GM08714 (cell line): ENCODE measurements around the gene RGS12.
"Not testable (repeated sequence)": the region's sequence is repeated elsewhere in the genome, so short reads cannot be mapped to it uniquely, and the experiment has no call there.

Source experiments
- H3K4me3 ChIP-seq: fragments of 200-500 bp; sonication (Bioruptor generic); 2 replicates; pipeline ENCODE4 v1.5.1; 2014; ENCODE audit warnings: mild to moderate bottlenecking, low read length, inconsistent platforms
- ZNF274 ChIP-seq: IDR thresholded peaks from 2 replicates; pipeline ENCODE4 v1.6.1; 2012; ENCODE audit warnings: mild to moderate bottlenecking, low read depth, low read length

The RGS12 gene

DNA sequence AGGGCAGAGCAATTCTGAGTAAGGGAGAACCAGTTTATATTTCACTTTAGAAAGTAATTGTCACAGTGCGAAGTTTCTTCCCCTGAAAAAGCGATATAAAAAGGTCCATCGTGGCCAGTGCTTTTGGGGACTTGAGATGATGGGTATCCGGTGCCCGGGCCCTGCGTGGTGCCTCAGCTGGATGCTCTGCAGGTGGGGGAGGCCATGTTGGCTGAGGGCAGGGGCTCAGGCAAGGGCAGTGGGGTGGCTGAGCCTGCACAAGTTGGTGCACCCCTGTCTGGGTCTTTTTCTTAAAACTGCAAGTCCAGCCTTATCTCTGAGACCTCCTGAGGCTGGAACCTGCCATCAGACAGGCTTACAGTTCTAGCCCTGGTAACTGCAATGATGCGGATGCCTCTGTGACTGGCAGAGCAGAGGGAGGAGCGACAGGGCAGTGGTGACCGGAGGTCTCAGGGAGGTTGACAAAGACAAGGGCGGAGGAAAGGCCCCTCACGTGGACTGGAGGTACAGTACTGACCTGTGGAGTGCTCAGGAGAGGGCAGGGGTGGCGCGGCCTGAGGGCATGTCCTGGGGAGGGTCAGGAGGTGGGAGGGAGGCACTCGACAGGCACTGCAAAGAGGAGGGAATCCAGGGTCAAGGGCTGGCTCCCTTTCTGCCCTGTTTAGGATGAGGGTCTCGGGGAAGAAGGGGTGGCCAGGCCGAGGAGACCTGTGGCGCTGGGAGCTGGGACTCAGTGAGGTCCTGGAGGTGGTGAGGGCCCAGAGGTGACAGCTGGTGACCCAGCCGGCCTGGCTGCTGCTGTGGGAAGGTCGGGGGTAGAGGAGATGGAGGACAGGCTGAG, 1.8 kb downstream of the RGS12 start:
- H3K4me3 ChIP-seq, result no peak overlapping the region
- no peak for TF ChIP-seq ZNF274

GRCh38 chr4:3295837-3296624, 3.2 kb downstream of the RGS12 start:
- H3K4me3 ChIP-seq, result no peak overlapping the region
- TF ChIP-seq ZNF274, result no peak

DNA sequence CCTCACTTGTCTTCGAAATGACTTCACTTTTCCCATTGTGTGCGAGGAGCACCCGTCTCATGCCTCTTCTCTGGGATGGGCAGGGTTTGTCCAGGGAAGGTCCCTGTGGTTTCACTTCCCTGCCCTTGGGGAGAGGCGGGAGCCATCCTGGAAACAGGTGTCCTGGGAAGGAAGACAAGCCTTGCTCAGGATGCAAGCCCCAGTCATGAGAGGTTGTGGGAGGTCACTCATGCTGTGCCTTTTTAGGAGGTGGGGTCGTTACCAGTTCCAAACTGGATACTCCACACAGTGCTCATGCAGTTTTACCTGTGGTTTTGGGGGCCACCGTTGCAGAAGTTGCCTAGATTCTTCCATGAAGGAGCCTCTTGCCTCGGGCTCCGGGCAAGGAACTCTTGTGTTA, 3.8 kb downstream of the RGS12 start:
- no peak for TF ChIP-seq ZNF274

DNA sequence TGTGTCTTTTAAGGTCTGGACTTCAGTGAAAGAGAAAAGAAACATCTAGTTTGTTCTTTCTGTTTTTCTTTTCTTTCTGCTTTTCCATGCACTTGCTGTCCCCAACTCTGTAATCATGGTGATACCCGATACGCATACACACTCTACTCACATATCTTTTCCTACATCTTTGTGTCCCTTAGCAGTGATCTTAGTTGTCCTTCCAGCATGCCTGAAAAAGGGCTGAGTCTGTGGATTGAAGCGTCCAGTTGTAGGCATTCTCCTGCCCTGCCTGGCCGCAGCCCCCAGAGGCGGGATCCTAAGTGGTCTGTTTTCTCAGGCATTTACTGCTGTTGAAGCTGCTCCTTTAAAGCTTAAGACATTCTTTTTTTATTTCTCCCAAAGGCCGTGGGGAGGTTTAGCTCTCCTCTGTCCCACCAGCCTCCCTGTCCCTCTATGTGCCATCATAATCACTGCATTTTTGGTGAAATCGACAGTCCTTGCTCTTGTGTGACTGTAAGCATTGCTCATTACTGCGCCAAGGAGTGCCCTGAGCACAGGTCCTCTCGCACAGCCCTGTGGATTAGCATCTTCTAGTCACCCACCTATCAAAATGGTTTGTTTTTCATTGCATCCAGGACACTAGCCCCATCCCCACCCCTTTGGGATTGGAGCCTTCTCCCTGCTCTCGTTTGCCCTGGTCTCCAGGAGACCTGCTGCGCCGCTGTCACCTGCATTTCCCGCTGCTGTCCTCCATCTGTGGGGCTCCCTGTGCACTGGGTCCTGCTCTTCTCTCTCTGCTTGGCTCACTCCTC, 4.4 kb downstream of the RGS12 start:
- H3K4me3 ChIP-seq, result no peak overlapping the region
- TF ChIP-seq ZNF274, result no peak

More for the DNA sequence above, 3.8 kb downstream of the RGS12 start:
- no peak overlapping the region for H3K4me3 ChIP-seq

- no peak for TF ChIP-seq ZNF274
- H3K4me3 ChIP-seq, result no peak overlapping the region
These were observed 6.5 kb downstream of the RGS12 start for GRCh38 chr4:3299122-3299975.

DNA sequence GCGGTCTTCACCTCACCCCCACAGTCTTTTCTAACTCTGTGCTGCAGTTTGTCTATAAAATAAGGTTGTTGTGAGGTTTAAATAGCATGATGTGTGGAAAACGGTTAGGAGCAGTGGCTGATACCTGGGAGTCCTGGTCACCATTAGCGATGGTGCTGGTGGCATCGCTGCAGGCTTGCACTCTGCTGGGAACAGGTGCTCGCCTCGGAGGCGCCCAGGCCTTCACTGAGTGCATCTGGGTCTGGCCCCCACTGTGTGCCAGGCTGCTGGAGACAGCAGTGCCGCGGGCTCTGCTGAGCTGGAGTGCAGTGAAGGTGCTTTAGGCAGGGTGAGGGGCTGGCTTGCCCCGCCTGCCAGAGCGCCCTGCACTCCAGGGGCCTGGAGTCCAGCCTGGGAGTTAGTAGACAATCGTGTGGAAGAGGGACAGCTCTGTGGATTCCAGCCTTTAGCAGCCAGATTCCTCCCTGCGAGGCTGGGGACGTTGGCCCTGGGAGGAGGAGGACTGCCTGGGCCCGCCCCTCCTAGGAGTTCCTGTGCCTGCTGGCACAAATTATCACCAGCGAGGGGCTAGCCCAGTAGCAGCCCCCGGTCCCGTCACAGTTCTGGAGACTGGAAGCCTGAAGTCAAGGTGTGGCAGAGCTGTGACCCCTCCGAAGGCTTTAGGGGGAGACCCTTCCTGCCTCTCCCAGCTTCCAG, 7.3 kb downstream of the RGS12 start:
- TF ChIP-seq ZNF274, result no peak
- H3K4me3 ChIP-seq, result no peak overlapping the region

DNA sequence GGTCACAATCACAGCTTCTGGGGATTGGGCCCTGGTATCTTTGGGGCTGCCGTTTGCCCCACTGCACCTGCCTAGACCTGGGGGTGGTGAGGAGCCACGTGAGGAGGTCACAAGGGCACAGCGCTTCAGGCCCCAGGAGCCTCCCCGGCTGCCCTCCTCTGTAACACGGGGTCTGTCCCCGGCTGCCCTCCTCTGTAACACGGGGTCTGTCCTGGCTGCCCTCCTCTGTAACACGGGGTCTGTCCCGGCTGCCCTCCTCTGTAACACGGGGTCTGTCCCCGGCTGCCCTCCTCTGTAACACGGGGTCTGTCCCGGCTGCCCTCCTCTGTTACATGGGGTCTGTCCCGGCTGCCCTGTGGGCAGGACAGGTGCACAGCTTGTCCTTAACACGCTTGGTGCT, 8.1 kb downstream of the RGS12 start:
- not testable (repeated sequence) for H3K4me3 ChIP-seq

GRCh38 chr4:3301450-3302172, 8.8 kb downstream of the RGS12 start:
- no peak for TF ChIP-seq ZNF274
- no peak overlapping the region for H3K4me3 ChIP-seq

DNA sequence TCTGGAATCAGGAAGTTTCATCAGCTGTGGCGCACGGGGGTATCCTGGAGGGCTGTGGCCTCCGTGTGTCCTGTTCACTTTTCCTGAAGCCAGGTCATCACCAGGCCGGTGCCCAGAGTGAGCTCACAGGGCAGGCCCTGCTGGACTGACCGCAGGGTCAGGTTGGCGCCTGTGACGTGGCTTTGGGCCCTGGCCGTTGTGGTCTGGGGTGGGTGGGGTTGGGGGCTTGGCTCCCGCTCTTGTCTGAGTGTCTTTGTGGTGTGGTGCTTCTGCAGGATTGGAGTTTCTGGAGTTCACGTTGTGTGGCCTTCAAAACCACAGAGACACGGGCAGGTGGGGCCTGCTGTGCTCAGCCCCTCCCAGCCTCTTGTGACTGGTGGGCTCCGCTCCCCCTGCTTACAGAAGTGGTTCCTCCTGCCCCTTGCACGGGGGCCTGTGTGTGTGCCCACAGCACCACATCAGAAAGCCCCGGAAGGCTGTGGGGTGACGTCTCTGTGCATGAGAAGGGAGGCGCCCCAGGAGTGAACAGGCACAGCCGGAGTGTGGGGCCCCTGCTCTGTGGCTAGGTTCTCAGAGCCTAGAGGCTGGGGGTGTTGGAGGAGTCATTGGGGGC, 9.5 kb downstream of the RGS12 start:
- no peak for TF ChIP-seq ZNF274
- no peak overlapping the region for H3K4me3 ChIP-seq

DNA sequence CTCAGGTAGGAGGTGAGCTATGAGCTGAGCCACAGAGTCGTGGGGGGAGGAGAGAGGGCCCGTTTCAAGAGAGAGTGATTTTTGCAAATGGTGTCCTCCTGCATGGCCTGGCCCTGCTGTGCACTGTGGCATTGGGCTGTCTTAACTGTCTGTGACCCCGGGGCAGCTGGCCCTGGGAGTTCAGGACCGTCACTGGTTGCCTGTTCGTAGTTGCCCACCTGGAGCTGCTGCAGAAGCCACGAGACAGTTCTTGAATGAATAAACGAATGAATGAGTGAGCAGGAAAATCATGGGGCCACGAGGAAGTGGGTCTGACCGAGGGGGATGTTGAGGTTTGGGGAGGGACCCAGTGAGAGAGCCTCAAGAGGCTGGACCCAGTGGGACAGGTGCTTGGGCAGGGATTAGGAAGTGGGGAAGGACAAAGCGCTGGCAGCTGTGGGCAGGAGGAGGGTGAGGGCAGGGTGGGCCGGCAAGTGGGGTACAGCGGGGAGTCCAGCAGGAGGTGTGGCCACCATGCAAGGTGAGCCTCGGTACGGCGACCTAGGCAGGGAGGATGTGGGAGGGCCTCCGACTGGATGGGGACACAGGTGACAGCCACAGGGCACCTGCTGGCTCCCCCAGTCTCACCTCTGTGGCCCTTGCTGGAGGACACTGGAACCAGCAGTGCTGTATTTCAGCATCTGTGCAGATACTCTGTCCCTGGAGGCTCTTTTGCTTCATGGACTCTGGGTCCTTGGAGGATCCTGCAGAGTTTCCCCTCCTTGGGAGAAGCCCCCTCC, 10.2 kb downstream of the RGS12 start:
- no peak overlapping the region for H3K4me3 ChIP-seq
- TF ChIP-seq ZNF274, result no peak

DNA sequence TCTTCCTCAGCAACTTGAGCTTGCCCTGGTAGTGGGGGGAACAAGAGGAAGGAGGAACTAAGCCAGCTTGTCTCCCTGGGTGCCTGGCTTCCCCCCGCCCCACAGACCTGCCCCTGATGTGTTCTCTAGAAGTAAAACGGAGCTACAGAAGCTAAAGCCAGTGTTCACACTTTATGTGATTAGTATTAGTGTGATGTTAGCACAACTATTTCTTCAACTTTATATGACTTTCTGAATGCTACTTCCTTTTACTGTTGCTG, 10.7 kb downstream of the RGS12 start:
- H3K4me3 ChIP-seq, result no peak overlapping the region

More for the DNA sequence above, 10.7 kb downstream of the RGS12 start:
- no peak for TF ChIP-seq ZNF274
